Hepatocyte (in vitro differentiated cells): Measurements from ENCODE around the gene TACR2. TPM values are rescaled to one million over a fixed set of nuclear protein-coding genes. Genes with fewer than 3 reads are reported as not detected.
A peak's percentile ranks its signal among the peaks of the same experiment; 100 is the strongest.

ENCODE experiments used
- DNase-seq: peaks from one replicate; pipeline ENCODE4 v3.0.0-alpha.2; 2016; ENCODE audit warnings: low spot score
- H2AFZ ChIP-seq: fragments of 200-600 bp; sonication (generic); 2 replicates; pipeline ENCODE4 v1.6.0; 2016; ENCODE audit warnings: antibody characterized with exemption, mild to moderate bottlenecking
- H3K27ac ChIP-seq: fragments of 200-600 bp; sonication (generic); 2 replicates; pipeline ENCODE4 v1.5.1; 2016; ENCODE audit warnings: mild to moderate bottlenecking
- H3K27me3 ChIP-seq: fragments of 200-600 bp; sonication (generic); 2 replicates; pipeline ENCODE4 v1.6.1; 2016
- H3K36me3 ChIP-seq: fragments of 200-600 bp; sonication (generic); replicated peaks from 2 replicates; pipeline ENCODE4 v1.5.1; 2016; ENCODE audit warnings: low read depth; ENCODE audit not compliant: insufficient read depth
- H3K4me1 ChIP-seq: fragments of 200-600 bp; sonication (generic); 2 replicates; pipeline ENCODE4 v1.5.1; 2016; ENCODE audit warnings: mild to moderate bottlenecking, moderate library complexity; ENCODE audit not compliant: insufficient read depth
- H3K4me2 ChIP-seq: fragments of 200-600 bp; sonication (generic); 2 replicates; pipeline ENCODE4 v1.6.0; 2016
- H3K4me3 ChIP-seq: fragments of 200-600 bp; sonication (generic); 2 replicates; pipeline ENCODE4 v1.5.1; 2016; ENCODE audit warnings: mild to moderate bottlenecking
- H3K79me2 ChIP-seq: fragments of 200-600 bp; sonication (generic); 2 replicates; pipeline ENCODE4 v1.6.0; 2017; ENCODE audit warnings: mild to moderate bottlenecking
- H3K9me2 ChIP-seq: fragments of 200-600 bp; sonication (generic); replicated peaks from 2 replicates; pipeline ENCODE4 v1.6.0; 2017; ENCODE audit warnings: mild to moderate bottlenecking; ENCODE audit not compliant: insufficient read depth
- H3K9me3 ChIP-seq: fragments of 200-600 bp; sonication (generic); 2 replicates; pipeline ENCODE4 v1.5.1; 2016; ENCODE audit warnings: low read depth, mild to moderate bottlenecking
- H4K20me1 ChIP-seq: fragments of 200-600 bp; sonication (generic); 2 replicates; pipeline ENCODE4 v1.6.0; 2016; ENCODE audit warnings: mild to moderate bottlenecking; ENCODE audit not compliant: insufficient read depth, poor library complexity, severe bottlenecking
- CTCF ChIP-seq: fragments of 200-600 bp; sonication (generic); IDR thresholded peaks from 2 replicates; pipeline ENCODE4 v1.5.1; 2016; ENCODE audit warnings: antibody characterized with exemption, mild to moderate bottlenecking; ENCODE audit not compliant: poor library complexity
- EZH2 ChIP-seq: fragments of 200-600 bp; sonication (generic); IDR thresholded peaks from 2 replicates; pipeline ENCODE4 v1.6.1; 2016; ENCODE audit warnings: antibody characterized with exemption, mild to moderate bottlenecking, borderline replicate concordance
- EZH2phosphoT487 ChIP-seq: fragments of 200-600 bp; sonication (generic); IDR thresholded peaks from one replicate; pipeline ENCODE4 v1.6.1; 2018; ENCODE audit warnings: antibody characterized with exemption, mild to moderate bottlenecking, low read depth, moderate library complexity; ENCODE audit not compliant: unreplicated experiment, severe bottlenecking
- WGBS: methylation state at CpG from one replicate; pipeline ENCODE4 v1.1.6; 2016; ENCODE audit warnings: low lambda C conversion rate; ENCODE audit errors: missing lambda C conversion rate; 5-methylcytosine and 5-hydroxymethylcytosine counted together
- polyA plus RNA-seq: library from polyadenylated mRNA; unstranded; fragments of >200 nt; fragmentation: Nextera tagmentation; extraction: Ambion mirVana; gene quantifications from 2 replicates; pipeline ENCODE4 v1.2.1, GENCODE V29; 2016
- total RNA-seq: library from RNA; depleted of rRNA; stranded (reverse); fragments of >200 nt; gene quantifications from 2 replicates; pipeline ENCODE4 v1.2.3, GENCODE V29; 2014

The TACR2 gene
- total and polyA plus RNA-seq, 2 experiments from 2014 or later = 0.07 TPM; not detected in 1

- H2AFZ ChIP-seq = peak overlapping the region; percentile 84
- H3K79me2 ChIP-seq = no peaks in the 10 kb centered on the region
- TF ChIP-seq CTCF (peak; percentile 86), EZH2phosphoT487 (no peak), EZH2 (no peak)
- no peaks in the 10 kb centered on the region for H3K27me3 ChIP-seq
- H3K9me2 ChIP-seq = no peaks in the 10 kb centered on the region
- no peaks in the 10 kb centered on the region for H3K9me3 ChIP-seq
- DNase-seq = peak; percentile 97
- 11% methylated on average over 31 of the region's 64 CpGs for WGBS
- peak overlapping the region; percentile 77 for H3K4me2 ChIP-seq
- peak overlapping the region; percentile 75 for H3K27ac ChIP-seq
- H4K20me1 ChIP-seq = no peaks in the 10 kb centered on the region
- peak overlapping the region; percentile 14 for H3K4me3 ChIP-seq
- no peaks in the 10 kb centered on the region for H3K36me3 ChIP-seq
- peaks cover 10% of the 10 kb centered on the region for H3K4me1 ChIP-seq
Observed at GRCh38 chr10:69408318-69409175, 8.2 kb downstream of the TACR2 start.

DNA sequence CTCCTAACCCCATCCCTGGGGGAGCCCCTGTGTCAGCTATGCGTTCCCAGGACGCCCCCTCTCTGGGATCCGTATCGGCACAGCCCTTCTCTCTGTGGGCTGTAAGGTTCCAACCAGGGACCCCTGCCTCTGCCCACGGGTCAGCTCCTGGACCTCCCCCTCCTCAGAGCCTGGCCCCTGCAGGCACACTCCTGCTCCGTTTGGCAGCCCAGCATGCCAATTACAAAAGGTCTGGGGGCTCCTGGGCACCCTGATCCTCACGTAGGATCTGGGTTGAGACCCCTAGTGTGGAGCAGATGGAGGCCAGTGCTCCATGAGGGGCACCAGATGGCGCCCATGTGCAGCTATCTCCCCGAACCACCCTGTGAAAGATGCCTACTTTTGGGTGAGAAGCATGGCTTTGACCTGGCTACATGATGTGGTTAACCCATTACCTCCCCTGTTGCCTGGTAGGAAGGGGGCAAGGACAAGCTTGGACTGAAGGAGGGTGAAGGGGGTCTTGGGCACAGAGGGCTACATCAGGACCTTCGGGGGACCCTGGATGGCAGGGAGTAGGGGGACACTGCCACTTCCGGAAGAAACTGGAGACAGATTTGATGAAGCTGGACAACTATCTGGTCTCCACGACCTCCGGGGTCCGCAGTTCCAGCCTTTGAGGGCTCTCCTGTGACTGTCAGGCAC, 9.0 kb downstream of the TACR2 start:
- H4K20me1 ChIP-seq = no peaks in the 10 kb centered on the region
- no peaks in the 10 kb centered on the region for H3K9me2 ChIP-seq
- no peaks in the 10 kb centered on the region for H3K27me3 ChIP-seq
- WGBS = 74% methylated on average over 14 of the region's 14 CpGs
- no peak overlapping the region for H3K4me3 ChIP-seq
- H3K27ac ChIP-seq = peak overlapping the region; percentile 14
- H2AFZ ChIP-seq = peak overlapping the region; percentile 36
- no peaks in the 10 kb centered on the region for H3K36me3 ChIP-seq
- DNase-seq = no peak
- no peaks in the 10 kb centered on the region for H3K79me2 ChIP-seq
- TF ChIP-seq EZH2phosphoT487 (no peak), CTCF (peak; percentile 44)
- H3K4me2 ChIP-seq = peak overlapping the region; percentile 61
- H3K9me3 ChIP-seq = no peaks in the 10 kb centered on the region
- peaks cover 10% of the 10 kb centered on the region for H3K4me1 ChIP-seq

DNA sequence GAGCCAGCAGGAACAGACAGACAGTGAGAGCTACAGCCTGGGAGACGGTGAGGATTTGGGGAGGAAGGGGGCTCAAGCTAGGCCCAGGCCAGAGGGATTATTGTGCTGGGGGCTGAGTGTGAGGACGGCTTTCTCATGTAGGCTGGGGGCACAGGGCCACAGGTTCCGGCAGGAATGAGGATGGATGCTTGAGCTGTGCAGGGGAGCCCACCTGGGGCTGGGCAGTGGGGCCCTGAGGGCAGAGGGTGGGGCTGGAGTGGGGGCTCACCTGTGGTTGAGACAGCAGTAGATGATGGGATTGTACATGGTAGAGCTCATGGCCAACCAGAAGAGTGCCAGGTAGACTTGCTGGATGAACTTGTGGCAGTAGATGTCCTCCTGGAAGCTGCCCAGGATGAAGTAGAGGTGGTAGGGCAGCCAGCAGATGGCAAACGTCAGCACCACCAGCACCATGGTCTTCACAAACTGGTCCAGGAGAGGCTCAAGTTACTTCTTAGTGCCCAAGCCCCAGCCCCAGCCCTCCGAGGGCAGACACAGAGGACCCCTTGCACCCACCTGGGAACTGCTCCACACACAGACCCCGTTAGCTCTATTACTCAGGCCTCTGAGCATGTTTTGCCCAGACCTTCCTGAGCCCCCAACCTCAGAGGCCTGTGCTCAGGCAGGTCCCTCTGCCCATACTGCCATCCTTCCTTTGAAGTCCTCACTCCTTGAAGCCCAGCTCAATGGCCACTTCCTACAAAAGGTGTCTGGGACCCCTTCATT, 9.7 kb downstream of the TACR2 start:
- no peaks in the 10 kb centered on the region for H3K9me3 ChIP-seq
- peaks cover 10% of the 10 kb centered on the region for H3K4me1 ChIP-seq
- no peaks in the 10 kb centered on the region for H3K79me2 ChIP-seq
- TF ChIP-seq EZH2phosphoT487 = no peak
- no peak for TF ChIP-seq EZH2
- TF ChIP-seq CTCF = no peak
- H2AFZ ChIP-seq = no peak overlapping the region
- 81% methylated on average over 6 of the region's 6 CpGs for WGBS
- H4K20me1 ChIP-seq = no peaks in the 10 kb centered on the region
- no peaks in the 10 kb centered on the region for H3K9me2 ChIP-seq
- no peak overlapping the region for H3K4me2 ChIP-seq
- no peak for DNase-seq
- no peak overlapping the region for H3K27ac ChIP-seq
- H3K27me3 ChIP-seq = no peaks in the 10 kb centered on the region
- no peak overlapping the region for H3K4me3 ChIP-seq
- H3K36me3 ChIP-seq = no peaks in the 10 kb centered on the region
